Ovary (tissue), 9 donors: ENCODE data around the gene EYA2. TPM values are rescaled to one million over a fixed set of nuclear protein-coding genes. Genes with fewer than 3 reads are reported as not detected.

Source experiments
- DNase-seq, 5 donors: peaks; one replicate each; pipeline ENCODE4 v3.0.0-alpha.2; 2019 to 2020
- H3K27ac ChIP-seq, 2 donors: fragments of 200-600 bp; one replicate each; pipeline versions ENCODE4 v1.5.1 to v1.8.0; 2019 to 2022
- H3K27me3 ChIP-seq: fragments of 200-600 bp; one replicate; pipeline ENCODE4 v1.8.0; 2022
- H3K36me3 ChIP-seq: fragments of 200-600 bp; sonication (generic); one replicate; pipeline ENCODE4 v1.5.1; 2019
- H3K4me1 ChIP-seq: one replicate; pipeline ENCODE4 v1.8.1; 2013; ENCODE audit warnings: mild to moderate bottlenecking, moderate library complexity; ENCODE audit not compliant: insufficient read depth
- H3K4me3 ChIP-seq: fragments of 200-600 bp; sonication (generic); one replicate; pipeline ENCODE4 v1.5.1; 2017
- H3K9me3 ChIP-seq, 2 donors: fragments of 200-600 bp in 1 of 2; sonication (generic) in 1 of 2; one replicate each; pipeline versions ENCODE4 v1.5.1 to v1.8.1; 2013 to 2019; ENCODE audit warnings: mild to moderate bottlenecking in 1 of 2, moderate library complexity in 1 of 2
- CTCF ChIP-seq, 3 donors: fragments of 450-650 bp in 2 of 3; fragments of 200-600 bp in 1 of 3; IDR thresholded peaks; one replicate each; pipeline versions ENCODE4 v1.5.1 to v1.8.0; 2016 to 2022; ENCODE audit warnings: antibody characterized with exemption in 3 of 3, mild to moderate bottlenecking in 1 of 3
- EP300 ChIP-seq: sonication (generic); formaldehyde crosslinking; IDR thresholded peaks from one replicate; pipeline ENCODE4 v1.6.1; 2017; ENCODE audit warnings: antibody characterized with exemption
- POLR2A ChIP-seq: fragments of 450-650 bp; IDR thresholded peaks from one replicate; pipeline ENCODE4 v1.6.1; 2017; ENCODE audit warnings: antibody characterized with exemption, mild to moderate bottlenecking, moderate library complexity
- WGBS, 3 donors: extraction: QIAGEN DNeasy Blood & Tissue Kit in 1 of 3; methylation state at CpG; one replicate each; pipeline versions ENCODE4 v1.1.5 to v1.1.7; 2013 to 2017; 5-methylcytosine and 5-hydroxymethylcytosine counted together
- intact Hi-C, 4 donors: fragments of 100-400 bp; cut with DNase I; formaldehyde crosslinking; loops; one replicate each; pipeline versions ENCODE4 v1.11.0 to v1.15.1; 2022 to 2023
- polyA plus RNA-seq, 2 donors: library from polyadenylated mRNA; stranded (reverse); fragments of 200-250 nt in 1 of 2; fragments of 350-450 nt in 1 of 2; fragmentation: Illumina TruSeq in 1 of 2; extraction: RNeasy Lipid Tissue Mini Kit (QIAGEN cat#74804) in 1 of 2; gene quantifications; one replicate each; pipeline ENCODE4 v1.2.3, GENCODE V29; 2013 to 2014
- total RNA-seq, 7 donors: library from RNA; depleted of rRNA in 2 of 7; stranded (reverse); fragments of >200 nt in 2 of 7; fragmentation: NEBNext Ultra II Directional in 3 of 7; extraction: Animal tissue kit (Norgen Biotek cat#: 25700) in 3 of 7; gene quantifications; one replicate each; pipeline versions ENCODE4 v1.1.0 to v1.2.4, GENCODE V29; 2016 to 2023
- donor health status: DM: no; HTN: no; CAD: no; lungs with moderate emphysema.
- donor health status: DM: no; HTN: no; CAD: no.
- donor health status: Bipolar disorder and iron deficiency.
- donor health status: DM: yes; HTN: yes; CAD: no.
- donor health status: DM: no; HTN: no; CAD: no.
- donor health status: DM: yes; HTN: yes; CAD: no.

EYA2 gene
- total and polyA plus RNA-seq, 9 donors = 0.18 to 7.6 (median 1.7) TPM

DNA sequence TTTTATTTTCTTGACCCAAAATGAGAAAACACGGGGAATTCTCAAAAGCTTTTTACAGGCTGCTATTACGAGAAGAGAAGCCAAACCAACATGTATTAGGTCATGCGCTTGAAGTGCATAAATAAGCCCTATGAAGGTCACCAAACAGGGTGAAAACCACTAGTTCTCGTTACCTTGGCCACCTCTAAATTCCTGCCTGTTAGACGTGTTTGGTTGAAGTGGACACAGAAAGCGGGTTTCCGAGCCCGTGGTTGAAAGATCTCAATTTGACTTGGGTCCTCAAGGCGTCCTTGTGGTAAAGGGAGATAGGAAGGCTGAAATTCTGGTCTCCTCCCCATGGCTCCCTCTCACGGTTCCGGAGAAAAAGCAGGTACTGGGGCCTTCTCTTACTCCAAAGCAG, 6.2 kb downstream of the EYA2 start:
- Histone ChIP-seq H3K36me3 (no peaks in the 10 kb centered on the region), H3K9me3 (no peaks in the 10 kb centered on the region), H3K27ac (no peak overlapping the region), H3K4me1 (no peaks in the 10 kb centered on the region), H3K27me3 (no peaks in the 10 kb centered on the region), H3K4me3 (no peak overlapping the region)
- TF ChIP-seq POLR2A (no peak), CTCF (IDR thresholded peaks at IDR 0.05) (no peak), EP300 (no peak)
- DNase-seq = no peak
- intact Hi-C loops = no loop called here
- WGBS, 3 donors = 63 to 80% (median 77%) methylated on average over 11 of the region's 11 CpGs

- TF ChIP-seq POLR2A (no peak), EP300 (no peak), CTCF (IDR thresholded peaks at IDR 0.05) (no peak)
- Histone ChIP-seq H3K4me1 (no peaks in the 10 kb centered on the region), H3K4me3 (no peak overlapping the region), H3K9me3 (no peaks in the 10 kb centered on the region), H3K27me3 (no peaks in the 10 kb centered on the region), H3K36me3 (no peaks in the 10 kb centered on the region), H3K27ac (no peak overlapping the region)
- WGBS, 3 donors = 74 to 84% (median 82%) methylated on average over 13 of the region's 13 CpGs
- intact Hi-C loops = no loop called here
- DNase-seq = no peak
These were observed 7.0 kb downstream of the EYA2 start for GRCh38 chr20:46901638-46902037.

- no peak for TF ChIP-seq EP300
- H3K27ac ChIP-seq = no peak overlapping the region
- H3K4me3 ChIP-seq = no peak overlapping the region
- H3K36me3 ChIP-seq = no peaks in the 10 kb centered on the region
- H3K9me3 ChIP-seq = no peaks in the 10 kb centered on the region
- 49 to 63% (median 53%) methylated on average over 9 of the region's 9 CpGs for WGBS, 3 donors
- no peak for DNase-seq
- intact Hi-C loops = no loop called here
- H3K27me3 ChIP-seq = no peaks in the 10 kb centered on the region
- no peaks in the 10 kb centered on the region for H3K4me1 ChIP-seq
These were observed 8.6 kb downstream of the EYA2 start for GRCh38 chr20:46903256-46903655.

- TF ChIP-seq CTCF (IDR thresholded peaks at IDR 0.05) = no peak
- no peak for TF ChIP-seq EP300
- no peak for TF ChIP-seq POLR2A
- Histone ChIP-seq H3K27ac (no peak overlapping the region), H3K4me1 (no peaks in the 10 kb centered on the region), H3K4me3 (no peak overlapping the region), H3K36me3 (no peaks in the 10 kb centered on the region), H3K27me3 (no peaks in the 10 kb centered on the region), H3K9me3 (no peaks in the 10 kb centered on the region)
- intact Hi-C loops = no loop called here
- no peak for DNase-seq
- WGBS, 3 donors = 69 to 76% (median 74%) methylated on average over 7 of the region's 7 CpGs
These were observed 9.3 kb downstream of the EYA2 start for GRCh38 chr20:46903937-46904336.

GRCh38 chr20:46905364-46906125, 10.9 kb downstream of the EYA2 start:
- DNase-seq = no peak
- Histone ChIP-seq H3K27me3 (no peaks in the 10 kb centered on the region), H3K36me3 (no peaks in the 10 kb centered on the region), H3K4me1 (no peaks in the 10 kb centered on the region), H3K9me3 (no peaks in the 10 kb centered on the region), H3K4me3 (no peak overlapping the region), H3K27ac (no peak overlapping the region)
- TF ChIP-seq POLR2A = no peak
- TF ChIP-seq CTCF (IDR thresholded peaks at IDR 0.05) = no peak
- no peak for TF ChIP-seq EP300
- WGBS, 3 donors = 60 to 66% (median 62%) methylated on average over 5 of the region's 5 CpGs
- intact Hi-C loops = no loop called here
